GM13976 (cell line): ENCODE results near the gene MBP.
"Not testable (repeated sequence)": the region's sequence is repeated elsewhere in the genome, so short reads cannot be mapped to it uniquely, and the experiment has no call there.

ENCODE experiments used
- DNase-seq: peaks from one replicate; pipeline ENCODE4 v3.0.0; 2012; ENCODE audit warnings: low spot score
- CTCF ChIP-seq: IDR thresholded peaks from 2 replicates; pipeline ENCODE4 v1.5.1; 2012; ENCODE audit warnings: borderline replicate concordance, mild to moderate bottlenecking; ENCODE audit not compliant: insufficient read depth; ENCODE audit errors: extremely low read depth, missing control alignments, control extremely low read depth
- in situ Hi-C: fragments of 300-500 bp; cut with MboI; formaldehyde crosslinking; loops from one replicate; pipeline ENCODE4 v1.12.0; 2022; ENCODE audit warnings: low sequenced_read_pairs, mixed read lengths, inconsistent platforms; ENCODE audit not compliant: unreplicated experiment

The MBP gene

GRCh38 chr18:76972846-76973519, 159.6 kb downstream of the MBP start:
- in situ Hi-C loops = no loop called here
- no peak for TF ChIP-seq CTCF
- no peak for DNase-seq

GRCh38 chr18:76972241-76972640, 160.3 kb downstream of the MBP start:
- no peak for TF ChIP-seq CTCF
- DNase-seq = no peak
- in situ Hi-C loops = no loop called here

- TF ChIP-seq CTCF = no peak
- in situ Hi-C loops = no loop called here
- DNase-seq = no peak
Measured at GRCh38 chr18:76970770-76971559, 161.6 kb downstream of the MBP start.

GRCh38 chr18:76967721-76968472, 164.7 kb downstream of the MBP start:
- no peak for TF ChIP-seq CTCF
- DNase-seq = no peak

GRCh38 chr18:76967299-76967698, 165.3 kb downstream of the MBP start:
- in situ Hi-C loops, DNase-seq: not testable (repeated sequence)

More at GRCh38 chr18:76967721-76968472, 164.7 kb downstream of the MBP start:
- in situ Hi-C loops = no loop called here

GRCh38 chr18:76965555-76966151, 166.9 kb downstream of the MBP start:
- DNase-seq, in situ Hi-C loops: not testable (repeated sequence)
- peak; percentile 16 for TF ChIP-seq CTCF

GRCh38 chr18:76963936-76964335, 168.6 kb downstream of the MBP start:
- TF ChIP-seq CTCF = no peak

More at GRCh38 chr18:76963936-76964335, 168.6 kb downstream of the MBP start:
- no peak for DNase-seq
- in situ Hi-C loops = no loop called here
